Measurements from ENCODE around the gene UGT1A4.

The UGT1A4 gene

GRCh38 chr2:233814056-233814835 lies 95.7 kb downstream of the UGT1A4 start:
- DNase-seq, result no peak

DNA sequence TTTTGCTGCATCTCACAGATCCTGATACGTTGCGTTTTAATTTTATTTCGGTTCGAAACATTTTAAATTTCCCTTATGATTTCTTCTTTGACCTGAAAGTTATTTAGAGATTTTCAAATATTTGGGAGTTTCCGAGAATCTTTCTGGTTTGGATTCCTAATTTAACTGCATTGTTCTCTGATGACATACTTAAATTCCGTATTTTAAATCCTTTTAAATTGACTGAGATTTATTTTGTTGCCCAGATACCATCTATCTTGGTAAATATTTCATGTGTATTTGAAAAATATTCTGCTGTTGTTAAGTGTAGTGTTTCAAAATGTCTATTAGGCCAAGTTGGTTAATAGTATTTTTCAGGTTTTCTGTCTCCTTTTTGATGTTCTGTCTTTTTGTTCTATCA lies 97.3 kb downstream of the UGT1A4 start:
- no peak for DNase-seq

- DNase-seq, result no peak
Observed at GRCh38 chr2:233816334-233816733, 97.8 kb downstream of the UGT1A4 start.

DNA sequence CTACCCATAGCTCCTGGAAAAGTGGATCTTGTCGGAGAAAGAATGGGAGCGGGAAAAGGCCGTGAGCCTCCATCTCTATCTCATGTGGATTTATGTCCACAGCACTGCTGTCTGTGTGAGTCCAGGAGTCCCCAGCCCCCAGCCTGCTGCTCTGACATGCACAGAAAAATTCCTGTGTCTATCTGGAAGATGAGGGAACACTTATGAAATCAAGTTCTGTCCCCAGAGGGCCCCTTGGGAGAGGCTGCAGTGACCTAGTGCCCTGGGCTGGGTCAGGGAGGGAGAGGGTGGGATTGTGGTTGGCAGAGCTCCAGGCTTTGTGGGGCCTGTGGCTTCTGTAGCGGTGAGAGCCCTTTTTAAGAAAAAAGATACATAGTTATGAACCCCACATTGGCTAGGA lies 98.2 kb downstream of the UGT1A4 start:
- no peak for DNase-seq

- no peak for DNase-seq
Observed at GRCh38 chr2:233817361-233817911, 98.9 kb downstream of the UGT1A4 start.

- no peak for DNase-seq
Observed at GRCh38 chr2:233817995-233818638, 99.6 kb downstream of the UGT1A4 start.

- no peak for DNase-seq
Observed at GRCh38 chr2:233818639-233819621, 100.4 kb downstream of the UGT1A4 start.

- DNase-seq, result no peak
Observed at GRCh38 chr2:233819884-233820773, 101.6 kb downstream of the UGT1A4 start.

- no peak for DNase-seq
Observed at GRCh38 chr2:233820774-233821105, 102.2 kb downstream of the UGT1A4 start.

- no peak for DNase-seq
Observed at GRCh38 chr2:233821196-233821595, 102.7 kb downstream of the UGT1A4 start.

GRCh38 chr2:233821709-233822100 lies 103.2 kb downstream of the UGT1A4 start:
- no peak for DNase-seq

DNA sequence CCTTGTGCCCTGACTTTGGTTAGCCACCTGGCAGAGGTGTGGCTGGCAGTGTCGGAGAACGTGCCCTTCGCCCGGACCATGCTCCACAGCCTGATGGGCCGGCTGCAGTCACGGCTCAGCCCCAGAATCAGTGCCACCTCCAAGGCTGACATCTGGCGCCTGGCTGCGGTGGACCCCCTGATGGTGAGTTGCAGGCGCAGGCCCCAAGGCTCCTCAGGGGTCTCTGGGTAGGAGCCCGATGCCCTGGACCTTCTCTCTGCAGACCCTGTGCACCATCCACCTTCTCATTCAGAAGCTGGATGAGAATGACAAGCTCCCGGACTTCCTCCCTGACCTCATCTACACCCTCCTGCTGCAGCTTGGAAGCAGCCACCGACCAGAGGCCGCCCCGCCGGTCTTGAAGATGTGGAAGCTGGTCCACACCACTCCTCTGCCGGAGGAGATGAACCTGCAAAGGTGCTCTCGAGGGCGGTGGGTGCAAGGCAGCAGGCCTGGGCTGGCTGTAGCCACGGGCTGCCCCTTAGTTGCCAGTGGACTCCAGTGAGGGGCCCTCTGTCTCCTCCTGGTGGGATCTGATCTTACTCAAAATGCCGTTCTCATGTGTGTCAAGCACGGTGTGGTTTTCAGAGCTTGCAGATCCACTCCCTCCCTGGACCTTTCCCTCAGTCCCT lies 103.7 kb downstream of the UGT1A4 start:
- no peak for DNase-seq
